HG02943 (cell line): Measurements from ENCODE around the gene VEGFD.
"Not testable (repeated sequence)": the region's sequence is repeated elsewhere in the genome, so short reads cannot be mapped to it uniquely, and the experiment has no call there.

ENCODE experiments used
- ATAC-seq: cut with Tn5 transposase; IDR thresholded peaks from one replicate; pipeline ENCODE4 v1.9.1; 2021; ENCODE audit warnings: mild to moderate bottlenecking, low read depth, moderate library complexity; ENCODE audit not compliant: unreplicated experiment

Gene VEGFD

GRCh38 chrX:15314472-15314871 is 69.7 kb downstream of the VEGFD start:
- no peak for ATAC-seq

GRCh38 chrX:15311119-15311518 is 73.1 kb downstream of the VEGFD start:
- no peak for ATAC-seq

- no peak for ATAC-seq
Observed at GRCh38 chrX:15310117-15310516, 74.1 kb downstream of the VEGFD start.

- ATAC-seq, result not testable (repeated sequence)
Observed at GRCh38 chrX:15305899-15306298, 78.3 kb downstream of the VEGFD start.

- no peak for ATAC-seq
Observed at GRCh38 chrX:15301924-15302323, 82.3 kb downstream of the VEGFD start.

- no peak for ATAC-seq
Observed at GRCh38 chrX:15299941-15300851, 84.0 kb downstream of the VEGFD start.

- ATAC-seq, result no peak
Observed at GRCh38 chrX:15298780-15299179, 85.4 kb downstream of the VEGFD start.

GRCh38 chrX:15298201-15298600 is 86.0 kb downstream of the VEGFD start:
- no peak for ATAC-seq
